Naive thymus-derived CD4-positive, alpha-beta T cell (primary cell): ENCODE data around the gene FSTL5. TPM values are rescaled to one million over a fixed set of nuclear protein-coding genes. Genes with fewer than 3 reads are reported as not detected.

Source experiments
- ATAC-seq: fragments of 150-1000 bp; cut with Tn5 transposase; 2 replicates; pipeline ENCODE4 v1.10.0; 2021; ENCODE audit warnings: mild to moderate bottlenecking, moderate library complexity
- CTCF ChIA-PET: fragments of 350-600 bp; sonication (Branson Sonifier 250); formaldehyde crosslinking; loops from one replicate; lab custom pipeline; 2021; ENCODE audit warnings: antibody characterized with exemption; lab: Charles Lee
- POLR2A ChIA-PET: fragments of 350-600 bp; sonication (Branson Sonifier 250); formaldehyde crosslinking; loops from one replicate; lab custom pipeline; 2021; ENCODE audit warnings: antibody characterized with exemption, inconsistent platforms; lab: Charles Lee
- DNase-seq, 9 donors: peaks; one replicate each; pipeline versions ENCODE4 v3.0.0 to v3.0.0-alpha.2; 2020 to 2022; ENCODE audit warnings: mixed read lengths in 1 of 9
- H3K27ac ChIP-seq: one replicate; pipeline ENCODE4 v1.7.0; 2013; ENCODE audit warnings: mild to moderate bottlenecking, low read depth, low read length, moderate library complexity
- H3K27me3 ChIP-seq, 2 donors: one replicate each; pipeline ENCODE4 v1.7.0; 2013; ENCODE audit warnings: low read length in 2 of 2, mild to moderate bottlenecking in 2 of 2, moderate library complexity in 2 of 2; ENCODE audit not compliant: control insufficient read depth in 2 of 2, insufficient read depth in 2 of 2
- H3K36me3 ChIP-seq, 3 experiments: 1 replicate in 2 of 3; 2 replicates in 1 of 3; pipeline ENCODE4 v1.7.0; 2013; ENCODE audit warnings: low read length in 3 of 3, mild to moderate bottlenecking in 3 of 3, moderate library complexity in 1 of 3; ENCODE audit not compliant: insufficient read depth in 3 of 3, control insufficient read depth in 2 of 3
- H3K4me1 ChIP-seq, 2 donors: one replicate each; pipeline ENCODE4 v1.7.0; 2013; ENCODE audit warnings: low read length in 2 of 2, mild to moderate bottlenecking in 2 of 2, moderate library complexity in 1 of 2; ENCODE audit not compliant: control insufficient read depth in 2 of 2, insufficient read depth in 2 of 2
- H3K4me3 ChIP-seq: 2 replicates; pipeline ENCODE4 v1.7.0; 2013; ENCODE audit warnings: mild to moderate bottlenecking, low read length
- H3K9me3 ChIP-seq, 3 experiments: 1 replicate in 2 of 3; 2 replicates in 1 of 3; pipeline ENCODE4 v1.7.0; 2013; ENCODE audit warnings: low read length in 3 of 3; ENCODE audit not compliant: control insufficient read depth in 2 of 3
- H3K27ac Mint-ChIP-seq, 9 donors: one replicate each; pipeline ENCODE4 v1.8.0; 2020 to 2022; ENCODE audit warnings: mixed read lengths in 9 of 9, mild to moderate bottlenecking in 8 of 9, moderate library complexity in 5 of 9, inconsistent platforms in 2 of 9
- H3K27me3 Mint-ChIP-seq, 5 donors: one replicate each; pipeline ENCODE4 v1.8.0; 2021 to 2022; ENCODE audit warnings: mixed read lengths in 5 of 5, mild to moderate bottlenecking in 1 of 5
- H3K36me3 Mint-ChIP-seq, 5 donors: one replicate each; pipeline ENCODE4 v1.8.0; 2020 to 2022; ENCODE audit warnings: mixed read lengths in 5 of 5, mild to moderate bottlenecking in 3 of 5, inconsistent platforms in 1 of 5
- H3K4me1 Mint-ChIP-seq, 7 donors: one replicate each; pipeline ENCODE4 v1.8.0; 2020 to 2022; ENCODE audit warnings: mixed read lengths in 7 of 7, mild to moderate bottlenecking in 3 of 7, inconsistent platforms in 1 of 7
- H3K4me3 Mint-ChIP-seq, 10 donors: one replicate each; pipeline ENCODE4 v1.8.0; 2020 to 2022; ENCODE audit warnings: mild to moderate bottlenecking in 10 of 10, mixed read lengths in 10 of 10, moderate library complexity in 6 of 10, inconsistent platforms in 2 of 10
- H3K9me3 Mint-ChIP-seq, 11 donors: one replicate each; pipeline ENCODE4 v1.8.0; 2020 to 2022; ENCODE audit warnings: mixed read lengths in 11 of 11, mild to moderate bottlenecking in 4 of 11, inconsistent platforms in 1 of 11, moderate library complexity in 1 of 11
- intact Hi-C, 2 donors: fragments of 100-400 bp; cut with micrococcal nuclease; formaldehyde crosslinking; loops; one replicate each; pipeline ENCODE4 v1.15.1; 2023
- polyA plus RNA-seq, 2 donors: library from polyadenylated mRNA; unstranded; fragments of 300-500 nt; fragmentation: Illumina TruSeq; gene quantifications; one replicate each; pipeline ENCODE4 v1.2.3, GENCODE V29; 2021
- total RNA-seq, 6 experiments: library from RNA in 5 of 6; stranded (reverse) in 5 of 6; gene quantifications; 1 replicate in 5 of 6; 2 replicates in 1 of 6; pipeline ENCODE4 v1.2.3 and lab custom pipeline; 2021 to 2026

The FSTL5 gene
- total and polyA plus RNA-seq, 7 experiments from 2014 or later = not detected

- ATAC-seq (no peak), DNase-seq (no peak)
- Histone ChIP-seq H3K9me3 (peaks cover 0 to 3% (median 0%) of the 10 kb centered on the region in 3 experiments), H3K36me3 (no peaks in the 10 kb centered on the region), H3K27me3 (no peaks in the 10 kb centered on the region), H3K4me3 (no peak overlapping the region), H3K4me1 (no peaks in the 10 kb centered on the region), H3K27ac (no peak overlapping the region)
- CTCF ChIA-PET = no interaction called here
- H3K27ac Mint-ChIP-seq = no peak overlapping the region
- POLR2A ChIA-PET = no interaction called here
- no peaks in the 10 kb centered on the region for H3K27me3 Mint-ChIP-seq
- no peaks in the 10 kb centered on the region for H3K4me1 Mint-ChIP-seq
- H3K36me3 Mint-ChIP-seq = no peaks in the 10 kb centered on the region
- intact Hi-C loops = no loop called here
- peaks cover 0 to 10% (median 2%) of the 10 kb centered on the region in 11 donors for H3K9me3 Mint-ChIP-seq
- H3K4me3 Mint-ChIP-seq = no peak overlapping the region
Observed at GRCh38 chr4:161952382-161952781, 211.4 kb downstream of the FSTL5 start.

DNA sequence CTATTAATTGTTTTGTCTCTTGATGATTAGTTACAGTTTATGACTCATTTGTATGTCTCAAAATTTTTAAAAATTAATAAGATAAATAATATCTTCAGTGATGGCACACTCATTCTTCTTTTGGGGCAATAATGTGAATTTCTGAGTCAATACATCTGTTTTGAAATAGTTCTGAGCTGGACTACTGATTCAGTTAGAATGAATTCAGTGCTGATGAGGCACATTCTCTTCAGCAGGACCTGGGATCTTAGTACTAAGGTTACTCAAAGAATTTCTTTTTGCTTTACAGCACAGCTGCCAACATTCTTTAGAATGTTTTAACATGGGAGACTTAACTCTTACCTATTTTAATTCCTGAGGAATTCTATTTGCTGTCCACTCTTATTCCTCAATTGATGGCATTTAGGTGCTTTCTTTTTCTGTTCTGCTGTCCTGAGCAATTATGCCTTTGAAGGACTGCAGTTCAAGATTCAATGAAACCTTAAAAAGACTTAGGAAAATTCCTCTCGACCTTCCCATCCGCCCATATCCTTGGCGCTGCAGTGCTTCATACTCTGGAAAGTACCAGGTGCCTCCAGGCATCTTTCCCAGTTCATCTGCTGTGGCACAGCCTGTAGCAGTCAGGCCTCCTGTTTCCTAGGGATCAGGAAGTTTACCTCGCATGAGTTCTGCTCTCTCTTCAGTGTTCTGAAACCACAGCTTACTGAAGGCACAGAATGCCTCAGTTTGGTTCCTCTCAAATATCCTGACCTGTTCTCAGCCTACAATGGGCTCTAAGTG is 213.7 kb downstream of the FSTL5 start:
- no peak overlapping the region for H3K27ac Mint-ChIP-seq
- H3K4me3 Mint-ChIP-seq = no peak overlapping the region
- CTCF ChIA-PET = no interaction called here
- peaks cover 0 to 3% (median 0%) of the 10 kb centered on the region in 3 experiments for H3K9me3 ChIP-seq
- H3K4me3 ChIP-seq = no peak overlapping the region
- H3K27me3 ChIP-seq = no peaks in the 10 kb centered on the region
- no peaks in the 10 kb centered on the region for H3K4me1 Mint-ChIP-seq
- H3K36me3 Mint-ChIP-seq = no peaks in the 10 kb centered on the region
- peaks cover 0 to 16% (median 2%) of the 10 kb centered on the region in 11 donors for H3K9me3 Mint-ChIP-seq
- no peak overlapping the region for H3K27ac ChIP-seq
- H3K27me3 Mint-ChIP-seq = no peaks in the 10 kb centered on the region
- DNase-seq = no peak
- no peak for ATAC-seq
- no peaks in the 10 kb centered on the region for H3K36me3 ChIP-seq
- H3K4me1 ChIP-seq = no peaks in the 10 kb centered on the region
- POLR2A ChIA-PET = no interaction called here
- intact Hi-C loops = no loop called here

DNA sequence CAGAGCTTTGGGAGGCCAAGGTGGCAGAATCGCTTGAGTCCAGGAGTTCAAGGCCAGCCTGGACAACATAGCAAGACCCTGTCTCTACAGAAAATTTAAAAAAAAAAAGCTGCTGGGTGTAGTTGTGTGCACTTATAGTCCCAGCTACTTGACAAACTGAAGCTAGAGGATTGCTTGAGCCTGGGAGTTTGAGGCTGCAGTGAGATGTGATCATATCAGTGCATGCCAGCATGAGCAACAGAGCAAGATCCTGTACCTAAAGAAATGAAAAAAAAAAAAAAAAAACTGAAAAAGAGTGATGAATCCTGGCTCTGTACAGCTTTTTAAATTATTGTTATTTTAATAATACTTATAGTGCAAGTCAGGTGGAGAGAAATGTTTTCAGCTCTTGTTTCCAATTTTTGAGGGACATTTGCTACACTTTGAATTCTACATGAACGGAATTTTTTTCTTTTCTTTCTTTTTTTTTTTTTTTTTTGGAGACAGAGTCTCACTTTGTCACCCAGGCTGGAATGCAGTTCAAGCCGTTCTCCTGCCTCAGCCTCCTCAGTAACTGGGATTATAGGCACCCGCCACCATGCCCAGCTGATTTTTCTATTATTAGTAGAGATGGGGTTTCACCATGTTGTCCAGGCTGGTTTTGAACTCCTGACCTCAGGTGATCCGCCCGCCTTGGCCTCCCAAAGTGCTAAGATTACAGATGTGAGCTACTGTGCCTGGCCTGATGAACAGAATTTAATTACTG is 215.6 kb downstream of the FSTL5 start:
- ChIA-PET POLR2A (no interaction called here), CTCF (no interaction called here)
- Mint-ChIP-seq H3K4me3 (no peak overlapping the region), H3K27me3 (no peaks in the 10 kb centered on the region), H3K27ac (no peak overlapping the region), H3K36me3 (no peaks in the 10 kb centered on the region), H3K4me1 (no peaks in the 10 kb centered on the region), H3K9me3 (peaks cover 0 to 16% (median 2%) of the 10 kb centered on the region in 11 donors)
- H3K27me3 ChIP-seq = no peaks in the 10 kb centered on the region
- H3K27ac ChIP-seq = no peak overlapping the region
- ATAC-seq = no peak
- intact Hi-C loops = no loop called here
- no peak overlapping the region for H3K4me3 ChIP-seq
- H3K4me1 ChIP-seq = no peaks in the 10 kb centered on the region
- peaks cover 0 to 3% (median 0%) of the 10 kb centered on the region in 3 experiments for H3K9me3 ChIP-seq
- no peak for DNase-seq
- no peaks in the 10 kb centered on the region for H3K36me3 ChIP-seq

GRCh38 chr4:161937596-161937995 is 226.2 kb downstream of the FSTL5 start:
- ChIA-PET POLR2A (no interaction called here), CTCF (no interaction called here)
- no peak overlapping the region for H3K4me3 Mint-ChIP-seq
- Histone ChIP-seq H3K36me3 (no peaks in the 10 kb centered on the region), H3K9me3 (no peaks in the 10 kb centered on the region), H3K27me3 (no peaks in the 10 kb centered on the region), H3K4me1 (no peaks in the 10 kb centered on the region), H3K4me3 (no peak overlapping the region), H3K27ac (no peak overlapping the region)
- no peak overlapping the region for H3K27ac Mint-ChIP-seq
- no peaks in the 10 kb centered on the region for H3K36me3 Mint-ChIP-seq
- H3K27me3 Mint-ChIP-seq = no peaks in the 10 kb centered on the region
- intact Hi-C loops = no loop called here
- no peak for DNase-seq
- ATAC-seq = no peak
- no peaks in the 10 kb centered on the region for H3K4me1 Mint-ChIP-seq
- H3K9me3 Mint-ChIP-seq = peaks cover 0 to 13% (median 4%) of the 10 kb centered on the region in 11 donors

- H3K27ac Mint-ChIP-seq = no peak overlapping the region
- no peak for ATAC-seq
Observed at GRCh38 chr4:161936625-161937550, 226.9 kb downstream of the FSTL5 start.

DNA sequence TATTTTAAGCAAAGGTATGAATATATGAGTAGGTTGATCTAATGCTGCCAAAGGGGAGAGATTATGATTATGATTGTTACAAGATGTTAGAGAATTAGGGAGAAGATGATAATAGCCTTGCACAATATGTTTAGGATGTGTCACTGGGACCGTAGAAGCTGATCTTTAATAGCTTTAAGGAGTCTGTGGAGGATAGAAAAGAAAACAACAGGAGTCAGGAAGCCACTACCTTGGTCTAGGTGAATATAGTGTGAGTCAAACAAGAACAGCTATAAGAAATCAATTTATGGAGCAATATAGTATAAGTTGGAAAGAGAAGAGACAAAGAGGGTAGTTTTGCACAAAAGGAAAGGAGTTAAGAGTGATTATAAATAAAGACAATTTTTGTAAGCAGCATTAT is 232.7 kb downstream of the FSTL5 start:
- H3K9me3 ChIP-seq = no peaks in the 10 kb centered on the region
- CTCF ChIA-PET = no interaction called here
- no peaks in the 10 kb centered on the region for H3K27me3 Mint-ChIP-seq

More at GRCh38 chr4:161936625-161937550, 226.9 kb downstream of the FSTL5 start:
- H3K27me3 Mint-ChIP-seq = no peaks in the 10 kb centered on the region
- Histone ChIP-seq H3K36me3 (no peaks in the 10 kb centered on the region), H3K27ac (no peak overlapping the region), H3K4me1 (no peaks in the 10 kb centered on the region), H3K4me3 (no peak overlapping the region), H3K27me3 (no peaks in the 10 kb centered on the region), H3K9me3 (no peaks in the 10 kb centered on the region)
- H3K9me3 Mint-ChIP-seq = peaks cover 0 to 13% (median 4%) of the 10 kb centered on the region in 11 donors
- no peaks in the 10 kb centered on the region for H3K4me1 Mint-ChIP-seq
- ChIA-PET POLR2A (no interaction called here), CTCF (no interaction called here)
- no peak for DNase-seq
- intact Hi-C loops = no loop called here
- no peaks in the 10 kb centered on the region for H3K36me3 Mint-ChIP-seq
- no peak overlapping the region for H3K4me3 Mint-ChIP-seq

More for the DNA sequence above, 232.7 kb downstream of the FSTL5 start:
- Mint-ChIP-seq H3K27ac (no peak overlapping the region), H3K4me3 (no peak overlapping the region), H3K36me3 (no peaks in the 10 kb centered on the region), H3K9me3 (peaks cover 0 to 20% (median 1%) of the 10 kb centered on the region in 11 donors), H3K4me1 (no peaks in the 10 kb centered on the region)
- H3K27me3 ChIP-seq = no peaks in the 10 kb centered on the region
- ATAC-seq (no peak), DNase-seq (no peak)
- no peak overlapping the region for H3K27ac ChIP-seq
- intact Hi-C loops = no loop called here
- H3K4me3 ChIP-seq = no peak overlapping the region
- H3K4me1 ChIP-seq = no peaks in the 10 kb centered on the region
- POLR2A ChIA-PET = no interaction called here
- H3K36me3 ChIP-seq = no peaks in the 10 kb centered on the region
